Prostate gland (tissue), 2 donors: ENCODE measurements around the gene PASK.

Source experiments
- POLR2A ChIP-seq: fragments of 450-650 bp; IDR thresholded peaks from one replicate; pipeline ENCODE4 v1.6.1; 2016; ENCODE audit warnings: antibody characterized with exemption, mild to moderate bottlenecking
- TF ChIP-seq, protein P1 (sequence below), 4 experiments: fragments of 200-600 bp in 2 of 4; fragments of 450-650 bp in 2 of 4; sonication (generic) in 2 of 4; IDR thresholded peaks; 1 replicate in 3 of 4; 2 replicates in 1 of 4; pipeline ENCODE4 v1.5.1; 2016 to 2019; ENCODE audit warnings: antibody characterized with exemption in 4 of 4, mild to moderate bottlenecking in 2 of 4, moderate library complexity in 2 of 4

DNA sequence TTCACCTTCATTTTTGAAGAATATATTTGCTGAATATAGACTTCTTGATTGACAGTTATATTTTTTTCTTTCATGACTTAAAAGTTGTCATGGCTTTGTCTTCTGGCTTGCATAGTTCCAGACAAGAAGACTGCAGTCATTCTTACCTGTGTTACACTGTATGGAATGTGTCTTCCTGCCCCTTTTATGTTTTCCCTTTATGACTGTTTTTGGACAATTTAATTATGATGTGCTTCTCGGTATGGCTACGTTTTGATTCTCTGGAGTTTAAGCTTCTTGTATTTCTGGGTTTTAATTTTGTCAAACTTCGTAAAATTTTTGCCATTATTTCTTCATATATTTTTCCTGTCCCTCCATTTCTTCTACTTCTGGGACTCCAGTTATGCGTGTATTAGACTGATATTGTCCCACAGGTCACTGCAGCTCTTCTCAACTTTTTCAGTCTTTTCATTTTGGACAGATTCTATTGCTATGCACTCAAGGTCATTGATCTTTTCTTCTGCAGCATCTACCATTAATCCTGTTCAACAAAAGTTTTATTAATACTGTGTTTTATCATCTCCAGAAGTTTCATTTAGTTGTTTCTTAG is 64.3 kb downstream of the PASK start:
- TF ChIP-seq, protein P1, sequence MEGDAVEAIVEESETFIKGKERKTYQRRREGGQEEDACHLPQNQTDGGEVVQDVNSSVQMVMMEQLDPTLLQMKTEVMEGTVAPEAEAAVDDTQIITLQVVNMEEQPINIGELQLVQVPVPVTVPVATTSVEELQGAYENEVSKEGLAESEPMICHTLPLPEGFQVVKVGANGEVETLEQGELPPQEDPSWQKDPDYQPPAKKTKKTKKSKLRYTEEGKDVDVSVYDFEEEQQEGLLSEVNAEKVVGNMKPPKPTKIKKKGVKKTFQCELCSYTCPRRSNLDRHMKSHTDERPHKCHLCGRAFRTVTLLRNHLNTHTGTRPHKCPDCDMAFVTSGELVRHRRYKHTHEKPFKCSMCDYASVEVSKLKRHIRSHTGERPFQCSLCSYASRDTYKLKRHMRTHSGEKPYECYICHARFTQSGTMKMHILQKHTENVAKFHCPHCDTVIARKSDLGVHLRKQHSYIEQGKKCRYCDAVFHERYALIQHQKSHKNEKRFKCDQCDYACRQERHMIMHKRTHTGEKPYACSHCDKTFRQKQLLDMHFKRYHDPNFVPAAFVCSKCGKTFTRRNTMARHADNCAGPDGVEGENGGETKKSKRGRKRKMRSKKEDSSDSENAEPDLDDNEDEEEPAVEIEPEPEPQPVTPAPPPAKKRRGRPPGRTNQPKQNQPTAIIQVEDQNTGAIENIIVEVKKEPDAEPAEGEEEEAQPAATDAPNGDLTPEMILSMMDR (IDR thresholded peaks at IDR 0.05), result no peak
- TF ChIP-seq POLR2A, result no peak
